ENCODE data around the gene CHRM5.

- TF ChIP-seq TARDBP (IDR thresholded peaks at IDR 0.05) (no peak), ZNF507 (tag; conservative IDR thresholded peaks at IDR 0.05) (no peak), HSF4 (CRISPR knock-in tag; IDR thresholded peaks at IDR 0.05; ENCODE audit: borderline replicate concordance) (no peak), POLR2AphosphoS5 (IDR thresholded peaks at IDR 0.05; ENCODE audit: control insufficient read depth, insufficient read depth, low read depth, low read length) (no peak), FOXK2 (conservative IDR thresholded peaks at IDR 0.05 in 1 of 2, IDR thresholded peaks at IDR 0.05 in 1 of 2; ENCODE audit: low read depth in 2 of 2) (no peak), NR2C1 (IDR thresholded peaks at IDR 0.05) (no peak), NR2C1 (tag; IDR thresholded peaks at IDR 0.05) (no peak)
These were observed 63.9 kb downstream of the CHRM5 start for GRCh38 chr15:34031987-34032760.

All from K562 (cell line).